Fibroblast of skin of left biceps (primary cell): ENCODE results near the gene C2CD3.

Source experiments
- DNase-seq, 2 experiments: peaks; one replicate each; pipeline ENCODE4 v3.0.0-alpha.2; 2013; ENCODE audit warnings: low read depth in 2 of 2

C2CD3 gene

GRCh38 chr11:74018331-74019005 is 152.3 kb downstream of the C2CD3 start:
- DNase-seq: no peak

- no peak for DNase-seq
Observed at GRCh38 chr11:74017631-74018030, 153.2 kb downstream of the C2CD3 start.

- DNase-seq: no peak
Observed at GRCh38 chr11:74015919-74016684, 154.7 kb downstream of the C2CD3 start.

- no peak for DNase-seq
Observed at GRCh38 chr11:74014880-74015279, 155.9 kb downstream of the C2CD3 start.

- DNase-seq: no peak
Observed at GRCh38 chr11:74013141-74013540, 157.7 kb downstream of the C2CD3 start.

- no peak for DNase-seq
Observed at GRCh38 chr11:74012074-74012809, 158.6 kb downstream of the C2CD3 start.

GRCh38 chr11:74011360-74012073 is 159.3 kb downstream of the C2CD3 start:
- no peak for DNase-seq

- DNase-seq: no peak
Observed at GRCh38 chr11:74010306-74011300, 160.2 kb downstream of the C2CD3 start.

GRCh38 chr11:74009675-74010305 is 161.0 kb downstream of the C2CD3 start:
- DNase-seq: no peak

- DNase-seq: no peak
Observed at GRCh38 chr11:74009230-74009547, 161.6 kb downstream of the C2CD3 start.

- DNase-seq: no peak
Observed at GRCh38 chr11:74008373-74009229, 162.2 kb downstream of the C2CD3 start, which contains the start of gene UCP3. UCP3 (minus strand) TSS chr11:74009085; CDS start chr11:74007042, 2,043 bp downstream.

- DNase-seq: no peak
Observed at GRCh38 chr11:74007691-74008372, 163.0 kb downstream of the C2CD3 start.

GRCh38 chr11:74006743-74007304 is 164.0 kb downstream of the C2CD3 start:
- DNase-seq: no peak

- DNase-seq: no peak
Observed at GRCh38 chr11:74005721-74006517, 164.9 kb downstream of the C2CD3 start.

GRCh38 chr11:74004759-74005615 is 165.8 kb downstream of the C2CD3 start:
- DNase-seq: no peak

GRCh38 chr11:74004046-74004695 is 166.6 kb downstream of the C2CD3 start:
- DNase-seq: no peak
